HL-60 (cell line): Measurements from ENCODE around the gene LRRC37A.
"Not testable (repeated sequence)": the region's sequence is repeated elsewhere in the genome, so short reads cannot be mapped to it uniquely, and the experiment has no call there.

Experiments used
- POLR2AphosphoS5 ChIP-seq: IDR thresholded peaks from 2 replicates; pipeline ENCODE4 v1.6.1; 2012; ENCODE audit warnings: low read depth
- TF ChIP-seq, protein P1 (sequence below): IDR thresholded peaks from 2 replicates; pipeline ENCODE4 v1.6.1; 2012; ENCODE audit warnings: low read depth; ENCODE audit not compliant: insufficient replicate concordance
- TF ChIP-seq, protein P2 (sequence below): IDR thresholded peaks from one replicate; pipeline ENCODE4 v1.5.1; 2011; ENCODE audit warnings: low read length, control low read depth, inconsistent platforms; ENCODE audit not compliant: insufficient read depth

DNA sequence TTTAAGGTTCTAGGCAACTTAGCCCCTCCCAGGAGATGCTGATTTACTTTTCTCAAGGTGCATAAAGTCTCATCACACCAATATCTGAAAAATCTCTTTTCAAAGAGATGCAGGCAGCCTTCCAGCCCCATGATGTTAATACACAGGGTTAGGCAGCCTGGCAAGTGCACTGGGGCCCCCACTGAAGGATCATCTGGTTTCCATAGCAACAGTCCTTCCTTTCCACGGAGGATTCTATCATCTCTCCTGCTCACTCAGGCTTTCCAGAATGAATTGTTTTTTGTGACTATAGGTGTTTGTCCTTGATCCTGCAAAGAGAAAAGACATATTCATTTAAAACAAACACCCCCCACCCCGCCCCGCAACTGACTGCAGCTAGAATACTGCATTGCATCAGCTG, 72.6 kb downstream of the LRRC37A start:
- TF ChIP-seq POLR2AphosphoS5: not testable (repeated sequence)
- TF ChIP-seq, protein P1, sequence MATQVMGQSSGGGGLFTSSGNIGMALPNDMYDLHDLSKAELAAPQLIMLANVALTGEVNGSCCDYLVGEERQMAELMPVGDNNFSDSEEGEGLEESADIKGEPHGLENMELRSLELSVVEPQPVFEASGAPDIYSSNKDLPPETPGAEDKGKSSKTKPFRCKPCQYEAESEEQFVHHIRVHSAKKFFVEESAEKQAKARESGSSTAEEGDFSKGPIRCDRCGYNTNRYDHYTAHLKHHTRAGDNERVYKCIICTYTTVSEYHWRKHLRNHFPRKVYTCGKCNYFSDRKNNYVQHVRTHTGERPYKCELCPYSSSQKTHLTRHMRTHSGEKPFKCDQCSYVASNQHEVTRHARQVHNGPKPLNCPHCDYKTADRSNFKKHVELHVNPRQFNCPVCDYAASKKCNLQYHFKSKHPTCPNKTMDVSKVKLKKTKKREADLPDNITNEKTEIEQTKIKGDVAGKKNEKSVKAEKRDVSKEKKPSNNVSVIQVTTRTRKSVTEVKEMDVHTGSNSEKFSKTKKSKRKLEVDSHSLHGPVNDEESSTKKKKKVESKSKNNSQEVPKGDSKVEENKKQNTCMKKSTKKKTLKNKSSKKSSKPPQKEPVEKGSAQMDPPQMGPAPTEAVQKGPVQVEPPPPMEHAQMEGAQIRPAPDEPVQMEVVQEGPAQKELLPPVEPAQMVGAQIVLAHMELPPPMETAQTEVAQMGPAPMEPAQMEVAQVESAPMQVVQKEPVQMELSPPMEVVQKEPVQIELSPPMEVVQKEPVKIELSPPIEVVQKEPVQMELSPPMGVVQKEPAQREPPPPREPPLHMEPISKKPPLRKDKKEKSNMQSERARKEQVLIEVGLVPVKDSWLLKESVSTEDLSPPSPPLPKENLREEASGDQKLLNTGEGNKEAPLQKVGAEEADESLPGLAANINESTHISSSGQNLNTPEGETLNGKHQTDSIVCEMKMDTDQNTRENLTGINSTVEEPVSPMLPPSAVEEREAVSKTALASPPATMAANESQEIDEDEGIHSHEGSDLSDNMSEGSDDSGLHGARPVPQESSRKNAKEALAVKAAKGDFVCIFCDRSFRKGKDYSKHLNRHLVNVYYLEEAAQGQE: not testable (repeated sequence)
- TF ChIP-seq, protein P2, sequence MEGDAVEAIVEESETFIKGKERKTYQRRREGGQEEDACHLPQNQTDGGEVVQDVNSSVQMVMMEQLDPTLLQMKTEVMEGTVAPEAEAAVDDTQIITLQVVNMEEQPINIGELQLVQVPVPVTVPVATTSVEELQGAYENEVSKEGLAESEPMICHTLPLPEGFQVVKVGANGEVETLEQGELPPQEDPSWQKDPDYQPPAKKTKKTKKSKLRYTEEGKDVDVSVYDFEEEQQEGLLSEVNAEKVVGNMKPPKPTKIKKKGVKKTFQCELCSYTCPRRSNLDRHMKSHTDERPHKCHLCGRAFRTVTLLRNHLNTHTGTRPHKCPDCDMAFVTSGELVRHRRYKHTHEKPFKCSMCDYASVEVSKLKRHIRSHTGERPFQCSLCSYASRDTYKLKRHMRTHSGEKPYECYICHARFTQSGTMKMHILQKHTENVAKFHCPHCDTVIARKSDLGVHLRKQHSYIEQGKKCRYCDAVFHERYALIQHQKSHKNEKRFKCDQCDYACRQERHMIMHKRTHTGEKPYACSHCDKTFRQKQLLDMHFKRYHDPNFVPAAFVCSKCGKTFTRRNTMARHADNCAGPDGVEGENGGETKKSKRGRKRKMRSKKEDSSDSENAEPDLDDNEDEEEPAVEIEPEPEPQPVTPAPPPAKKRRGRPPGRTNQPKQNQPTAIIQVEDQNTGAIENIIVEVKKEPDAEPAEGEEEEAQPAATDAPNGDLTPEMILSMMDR: not testable (repeated sequence)
